ENCODE results near the gene GSTK1. TPM values are rescaled to one million over a fixed set of nuclear protein-coding genes. Genes with fewer than 3 reads are reported as not detected.
"Not testable (repeated sequence)": the region's sequence is repeated elsewhere in the genome, so short reads cannot be mapped to it uniquely, and the experiment has no call there.

Gene GSTK1
- total RNA-seq (2014; rRNA removed; shearing (Covaris generic)): 298 and 301 TPM in 2 replicates

- DNase-seq (ENCODE audit: low spot score): peak; percentile 83
Observed at GRCh38 chr7:143263266-143264195, at the start of gene GSTK1. TSS of gene GSTK1 (plus strand) at chr7:143263441. CDS start at chr7:143263514, 73 bp downstream.

DNA sequence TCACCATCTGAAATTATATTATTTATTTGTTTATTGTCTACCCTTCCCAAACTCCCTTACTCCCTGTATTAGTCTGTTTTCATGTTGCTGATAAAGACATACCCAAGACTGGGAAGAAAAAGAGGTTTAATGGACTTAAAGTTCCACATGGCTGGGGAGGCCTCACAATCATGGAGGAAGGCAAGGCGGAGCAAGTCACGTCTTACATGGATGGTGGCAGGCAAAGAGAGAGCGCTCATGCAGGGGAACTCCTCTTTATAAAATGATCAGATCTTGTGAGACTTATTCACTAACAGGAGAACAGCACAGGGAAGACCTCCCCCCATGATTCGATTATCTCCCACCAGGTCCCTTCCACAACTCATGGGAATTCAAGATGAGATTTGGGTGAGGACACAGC is 49.8 kb upstream of the GSTK1 start:
- not testable (repeated sequence) for DNase-seq (ENCODE audit: low spot score)

GRCh38 chr7:143214789-143215679 is 48.2 kb upstream of the GSTK1 start:
- DNase-seq (ENCODE audit: low spot score): peak; percentile 98

GRCh38 chr7:143216151-143216550 is 47.1 kb upstream of the GSTK1 start:
- DNase-seq (ENCODE audit: low spot score): no peak

- no peak for DNase-seq (ENCODE audit: low spot score)
Observed at GRCh38 chr7:143216686-143217085, 46.6 kb upstream of the GSTK1 start.

GRCh38 chr7:143217806-143218205 is 45.4 kb upstream of the GSTK1 start:
- no peak for DNase-seq (ENCODE audit: low spot score)

- no peak for DNase-seq (ENCODE audit: low spot score)
Observed at GRCh38 chr7:143221286-143221685, 42.0 kb upstream of the GSTK1 start.

DNA sequence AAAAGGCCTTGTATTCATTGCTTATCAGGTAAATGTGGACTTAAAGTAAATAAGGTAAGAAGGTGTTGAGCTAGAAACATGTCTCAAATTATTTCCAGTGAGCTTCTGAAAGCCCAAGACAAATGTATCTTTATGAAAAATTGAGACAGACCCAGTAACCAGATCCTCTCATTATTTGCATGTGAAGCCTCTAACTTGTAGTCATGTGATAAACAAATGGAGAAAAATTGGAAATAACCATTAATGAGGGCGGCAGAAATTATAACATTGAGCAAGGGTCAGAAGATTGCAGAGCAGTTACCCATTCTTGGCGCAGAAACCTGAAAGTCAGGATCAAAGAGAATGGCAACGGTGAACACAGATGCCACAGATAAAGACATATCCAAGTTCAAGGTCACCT is 41.5 kb upstream of the GSTK1 start, which contains the start of gene TAS2R40:
Gene TAS2R40, plus strand, starts transcription at position 301 of the 400 bp plus-strand sequence. Its CDS starts 42 bp downstream, at position 343.
- no peak for DNase-seq (ENCODE audit: low spot score)

- DNase-seq (ENCODE audit: low spot score): no peak
Observed at GRCh38 chr7:143222782-143223181, 40.5 kb upstream of the GSTK1 start.

DNA sequence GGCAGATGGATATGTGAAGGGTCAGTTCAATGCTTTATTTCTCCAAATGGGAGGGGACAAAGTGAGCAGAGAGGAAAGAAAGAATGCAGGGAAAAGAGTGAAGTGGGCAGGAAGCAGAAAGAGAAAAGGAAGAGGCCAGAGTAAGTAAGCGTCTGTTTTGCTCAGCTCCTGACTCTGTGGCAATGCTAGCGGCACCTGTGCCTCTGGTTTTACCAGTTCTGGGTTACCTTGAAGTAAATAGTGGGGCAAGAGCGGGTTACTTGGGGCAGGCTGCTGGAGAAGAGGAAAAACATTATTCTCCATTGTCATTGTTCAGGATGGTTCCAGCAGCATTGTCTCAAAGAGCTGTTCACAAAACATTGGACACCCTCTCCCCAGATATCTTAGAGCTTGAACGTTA is 39.5 kb upstream of the GSTK1 start:
- DNase-seq (ENCODE audit: low spot score): peak; percentile 22

- DNase-seq (ENCODE audit: low spot score): no peak
Observed at GRCh38 chr7:143225047-143225446, 38.2 kb upstream of the GSTK1 start.

- no peak for DNase-seq (ENCODE audit: low spot score)
Observed at GRCh38 chr7:143227806-143228205, 35.4 kb upstream of the GSTK1 start.

GRCh38 chr7:143229054-143229790 is 34.0 kb upstream of the GSTK1 start:
- DNase-seq (ENCODE audit: low spot score): no peak

- DNase-seq (ENCODE audit: low spot score): no peak
Observed at GRCh38 chr7:143230602-143231457, 32.4 kb upstream of the GSTK1 start.

- DNase-seq (ENCODE audit: low spot score): no peak
Observed at GRCh38 chr7:143233816-143234532, 29.3 kb upstream of the GSTK1 start.

- no peak for DNase-seq (ENCODE audit: low spot score)
Observed at GRCh38 chr7:143234533-143234875, 28.7 kb upstream of the GSTK1 start.

DNA sequence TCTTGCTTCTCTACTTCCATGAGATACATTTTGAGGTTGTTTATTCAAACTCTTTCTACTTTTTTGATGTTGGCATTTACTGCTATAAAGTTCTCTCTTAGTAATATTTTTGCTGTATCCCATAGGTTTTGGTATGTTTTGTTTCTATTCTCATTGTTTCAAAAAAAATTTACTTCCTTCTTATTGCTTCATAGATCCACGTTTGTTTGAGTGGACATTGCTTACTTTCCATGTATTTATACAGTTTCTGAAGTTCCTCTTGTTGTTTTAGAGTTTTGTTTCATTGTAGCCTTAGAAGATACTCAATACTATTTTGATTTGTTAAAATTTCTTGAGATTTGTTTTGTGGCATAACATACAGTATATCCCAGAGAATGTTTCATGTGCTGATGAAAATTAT is 27.7 kb upstream of the GSTK1 start:
- DNase-seq (ENCODE audit: low spot score): no peak

DNA sequence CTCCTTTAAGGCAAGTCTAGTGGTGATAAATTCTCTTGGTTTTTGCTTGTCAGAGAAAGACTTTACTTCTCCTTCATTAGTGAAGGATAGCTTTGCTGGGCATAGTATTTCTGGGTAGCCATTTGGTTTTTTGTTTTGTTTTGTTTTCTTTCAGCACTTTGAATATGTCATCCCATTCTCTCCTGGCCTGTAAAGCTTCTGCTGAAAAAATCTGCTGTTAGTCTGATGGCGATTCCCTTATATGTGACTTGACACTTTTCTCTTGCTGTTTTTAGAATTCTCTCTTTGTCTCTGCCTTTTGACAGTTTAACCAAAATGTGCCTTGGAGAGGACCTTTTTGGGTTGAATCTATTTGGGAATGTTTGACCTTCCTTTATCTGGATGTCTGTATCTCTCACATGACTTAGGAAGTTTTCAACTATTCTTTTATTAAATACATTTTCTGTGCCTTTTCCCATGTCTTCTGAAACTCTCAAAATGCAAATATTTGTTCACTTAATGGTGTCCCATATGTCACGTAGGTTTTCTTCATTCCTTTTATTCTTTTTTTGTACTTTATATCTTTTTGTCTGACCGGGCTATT is 26.7 kb upstream of the GSTK1 start:
- no peak for DNase-seq (ENCODE audit: low spot score)

DNA sequence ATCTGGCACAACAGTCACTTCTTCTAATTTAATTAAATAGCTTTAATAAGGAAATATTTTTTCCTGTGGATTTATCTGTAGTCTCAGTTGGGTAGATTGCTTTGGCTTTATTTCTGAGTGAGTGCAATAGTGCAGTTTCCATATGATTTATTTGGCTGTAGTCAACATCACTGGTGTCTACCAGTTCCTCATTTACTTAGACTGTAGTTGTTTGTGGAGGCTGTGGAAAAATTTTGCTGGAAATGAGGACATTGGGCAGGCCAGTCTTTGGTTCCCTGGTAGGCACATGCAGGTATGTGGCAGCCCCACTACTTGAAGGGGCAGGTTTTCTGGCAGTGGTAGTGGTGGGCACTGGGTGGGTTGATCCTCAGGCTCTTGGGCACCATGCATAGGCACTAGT is 25.9 kb upstream of the GSTK1 start:
- no peak for DNase-seq (ENCODE audit: low spot score)

Measured in HT-29 (cell line).